ENCODE measurements around the gene PRR29. TPM values are rescaled to one million over a fixed set of nuclear protein-coding genes. Genes with fewer than 3 reads are reported as not detected.
A peak's percentile ranks its signal among the peaks of the same experiment; 100 is the strongest.

The PRR29 gene
- polyA plus RNA-seq, 3 donors: 0.03 to 2.1 (median 1.4) TPM

- Histone ChIP-seq H3K27ac (ENCODE audit: low read depth in 1 of 2, low read length in 2 of 2) (no peak overlapping the region), H2AFZ (ENCODE audit: insufficient read depth, low read depth, low read length, poor library complexity, severe bottlenecking) (no peak overlapping the region), H4K20me1 (ENCODE audit: insufficient read depth, low read length) (no peaks in the 10 kb centered on the region), H3K4me1 (ENCODE audit: control insufficient read depth in 1 of 2, insufficient read depth in 2 of 2, low read length in 2 of 2) (no peaks in the 10 kb centered on the region), H3K79me2 (ENCODE audit: insufficient read depth, low read length) (no peaks in the 10 kb centered on the region), H3K27me3 (ENCODE audit: control insufficient read depth in 2 of 2, insufficient read depth in 2 of 2, low read length in 2 of 2) (no peaks in the 10 kb centered on the region), H3K9ac (ENCODE audit: insufficient read depth, low read length, poor library complexity, severe bottlenecking) (no peak overlapping the region), H3K4me2 (replicated peaks; ENCODE audit: extremely low read depth, low read length, poor library complexity, severe bottlenecking) (no peak overlapping the region), H3K9me3 (replicated peaks in 1 of 2; ENCODE audit: control insufficient read depth in 1 of 2, insufficient read depth in 1 of 2, low read length in 2 of 2) (no peaks in the 10 kb centered on the region), H3K4me3 (replicated peaks in 1 of 3; ENCODE audit: low read depth in 2 of 3, low read length in 3 of 3) (no peak overlapping the region), H3K36me3 (replicated peaks in 1 of 2; ENCODE audit: control insufficient read depth in 1 of 2, insufficient read depth in 2 of 2, low read length in 2 of 2) (peaks cover 28 to 40% of the 10 kb centered on the region in 2 donors)
- no peaks in the 10 kb centered on the region for H3K9me3 Mint-ChIP-seq
- H3K36me3 Mint-ChIP-seq: peaks cover 38 to 42% of the 10 kb centered on the region in 2 donors
- peak overlapping the region in 2 of 7 donors; percentile 11 to 61 for H3K27ac Mint-ChIP-seq
- WGBS (ENCODE audit: insufficient coverage): 87% methylated on average over 9 of the region's 14 CpGs
- no peak for TF ChIP-seq CTCF (IDR thresholded peaks at IDR 0.05)
- intact Hi-C loops (cut with micrococcal nuclease): loop anchor here in 1 of 2 donors (10.0 kb wide), 1 partner anchor 238 kb away; no protein-coding TSS in a partner anchor
- H3K27me3 Mint-ChIP-seq (ENCODE audit: low read depth in 3 of 3): no peaks in the 10 kb centered on the region
- no peak for DNase-seq
- no peaks in the 10 kb centered on the region for H3K4me1 Mint-ChIP-seq
- H3K4me3 Mint-ChIP-seq: no peak overlapping the region
Observed at GRCh38 chr17:64036198-64036922, 38.2 kb downstream of the PRR29 start.

- H3K79me2 ChIP-seq (ENCODE audit: insufficient read depth, low read length): no peaks in the 10 kb centered on the region
- TF ChIP-seq CTCF (IDR thresholded peaks at IDR 0.05): no peak
- H3K27me3 Mint-ChIP-seq (ENCODE audit: low read depth in 3 of 3): no peaks in the 10 kb centered on the region
- H3K27me3 ChIP-seq (ENCODE audit: control insufficient read depth in 2 of 2, insufficient read depth in 2 of 2, low read length in 2 of 2): no peaks in the 10 kb centered on the region
- H3K9me3 ChIP-seq (replicated peaks in 1 of 2; ENCODE audit: control insufficient read depth in 1 of 2, insufficient read depth in 1 of 2, low read length in 2 of 2): no peaks in the 10 kb centered on the region
- peaks cover 46 to 50% of the 10 kb centered on the region in 2 donors for H3K36me3 Mint-ChIP-seq
- no peak overlapping the region for H3K27ac ChIP-seq (ENCODE audit: low read depth in 1 of 2, low read length in 2 of 2)
- no peaks in the 10 kb centered on the region for H3K4me1 Mint-ChIP-seq
- H3K27ac Mint-ChIP-seq: no peak overlapping the region
- no peak for DNase-seq
- 94% methylated on average over 5 of the region's 6 CpGs for WGBS (ENCODE audit: insufficient coverage)
- H3K4me1 ChIP-seq (ENCODE audit: control insufficient read depth in 1 of 2, insufficient read depth in 2 of 2, low read length in 2 of 2): no peaks in the 10 kb centered on the region
- H3K4me3 ChIP-seq (replicated peaks in 1 of 3; ENCODE audit: low read depth in 2 of 3, low read length in 3 of 3): no peak overlapping the region
- no peaks in the 10 kb centered on the region for H4K20me1 ChIP-seq (ENCODE audit: insufficient read depth, low read length)
- H2AFZ ChIP-seq (ENCODE audit: insufficient read depth, low read depth, low read length, poor library complexity, severe bottlenecking): no peak overlapping the region
- H3K9me3 Mint-ChIP-seq: no peaks in the 10 kb centered on the region
- intact Hi-C loops (cut with micrococcal nuclease): loop anchor here in 1 of 2 donors (10.0 kb wide), 1 partner anchor 238 kb away; no protein-coding TSS in a partner anchor
- no peak overlapping the region for H3K9ac ChIP-seq (ENCODE audit: insufficient read depth, low read length, poor library complexity, severe bottlenecking)
- H3K36me3 ChIP-seq (replicated peaks in 1 of 2; ENCODE audit: control insufficient read depth in 1 of 2, insufficient read depth in 2 of 2, low read length in 2 of 2): peaks cover 36 to 48% of the 10 kb centered on the region in 2 donors
- H3K4me2 ChIP-seq (replicated peaks; ENCODE audit: extremely low read depth, low read length, poor library complexity, severe bottlenecking): no peak overlapping the region
- no peak overlapping the region for H3K4me3 Mint-ChIP-seq
Observed at GRCh38 chr17:64037180-64037579, 39.0 kb downstream of the PRR29 start.
